ENCODE results near the gene OR56A1.

Gene OR56A1

DNA sequence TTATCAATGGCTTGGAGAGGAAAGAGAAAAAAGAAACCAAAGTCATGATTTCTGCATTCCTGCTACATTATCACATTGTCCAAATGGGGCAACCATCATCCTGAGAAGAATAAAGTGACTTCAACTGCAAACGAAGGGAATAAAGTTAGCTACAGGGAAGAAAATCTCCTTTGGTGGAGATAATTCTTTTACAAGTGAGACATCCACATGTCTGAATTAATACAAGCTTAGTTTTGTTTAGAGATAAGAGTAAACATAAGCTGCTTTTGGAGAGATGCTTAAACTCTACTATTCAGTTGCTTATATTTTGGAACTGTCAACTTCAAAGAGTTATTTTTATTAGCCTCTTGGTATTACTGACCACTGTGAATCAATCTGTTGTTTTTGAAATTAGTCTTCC lies 43.7 kb downstream of the OR56A1 start, which contains the start of gene OR52L1:
TSS of gene OR52L1 (minus strand) at position 101 of the 400 bp plus-strand sequence. CDS start at position 46, 55 bp downstream.
- DNase-seq: no peak

DNA sequence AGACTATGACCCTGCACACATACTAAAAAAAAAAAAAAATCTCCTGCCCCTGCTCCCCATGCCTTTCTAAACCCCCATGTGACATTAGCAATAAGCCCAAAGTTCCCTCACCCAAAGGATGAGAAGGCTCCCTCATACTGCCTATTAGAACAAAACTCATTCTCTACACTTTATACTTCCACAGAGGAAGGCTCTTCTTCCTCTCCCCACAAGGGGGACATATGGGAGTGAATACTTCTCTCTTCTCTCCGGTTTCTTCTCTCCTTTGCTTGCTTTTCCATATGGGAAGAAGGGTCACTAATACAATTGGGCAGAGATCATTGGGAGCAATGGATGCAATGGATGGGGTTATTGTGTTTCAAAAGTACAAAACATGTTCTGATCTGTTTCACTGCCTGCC lies 47.1 kb downstream of the OR56A1 start:
- no peak for DNase-seq

DNA sequence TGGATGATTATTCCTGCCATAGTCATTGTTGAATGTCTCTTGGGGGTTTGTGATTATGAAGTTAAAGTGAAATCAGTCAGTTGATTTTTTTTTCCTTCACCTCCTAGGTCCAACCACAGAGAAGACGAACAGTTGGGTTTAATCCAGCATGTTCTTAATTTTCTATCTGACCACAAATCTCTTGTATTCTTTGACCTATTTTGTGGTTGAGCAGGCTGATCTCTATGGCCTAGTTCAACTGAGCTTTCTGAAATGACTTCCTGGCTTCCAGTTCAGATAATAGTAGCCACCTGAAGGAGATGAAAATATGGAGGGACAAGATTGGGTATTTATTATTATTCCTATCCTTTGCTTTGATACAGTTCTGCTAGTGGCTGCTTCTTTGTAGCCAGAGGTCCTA lies 57.0 kb downstream of the OR56A1 start:
- no peak for DNase-seq
